Neuron (in vitro differentiated cells): ENCODE results near the gene TLCD2.

Experiments used
- H2AFZ ChIP-seq: one replicate; pipeline ENCODE4 v1.6.1; 2013; ENCODE audit warnings: low read depth, mild to moderate bottlenecking, inconsistent platforms, low read length, moderate library complexity
- H3K27me3 ChIP-seq: one replicate; pipeline ENCODE4 v1.6.1; 2013; ENCODE audit warnings: low read length; ENCODE audit not compliant: insufficient read depth
- H3K36me3 ChIP-seq: one replicate; pipeline ENCODE4 v1.6.1; 2013; ENCODE audit warnings: low read length; ENCODE audit not compliant: insufficient read depth
- H3K4me1 ChIP-seq: one replicate; pipeline ENCODE4 v1.6.1; 2013; ENCODE audit warnings: low read length; ENCODE audit not compliant: insufficient read depth
- H3K4me3 ChIP-seq: 2 replicates; pipeline ENCODE4 v1.5.1; 2013; ENCODE audit warnings: mild to moderate bottlenecking, low read length, moderate library complexity
- H3K9me3 ChIP-seq: one replicate; pipeline ENCODE4 v1.6.1; 2013; ENCODE audit warnings: low read length

The TLCD2 gene, protein sequence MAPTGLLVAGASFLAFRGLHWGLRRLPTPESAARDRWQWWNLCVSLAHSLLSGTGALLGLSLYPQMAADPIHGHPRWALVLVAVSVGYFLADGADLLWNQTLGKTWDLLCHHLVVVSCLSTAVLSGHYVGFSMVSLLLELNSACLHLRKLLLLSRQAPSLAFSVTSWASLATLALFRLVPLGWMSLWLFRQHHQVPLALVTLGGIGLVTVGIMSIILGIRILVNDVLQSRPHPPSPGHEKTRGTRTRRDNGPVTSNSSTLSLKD

GRCh38 chr17:1709971-1710806, at the start of gene TLCD2:
TSS of gene TLCD2 (minus strand) at chr17:1710377. CDS start at chr17:1710242, 135 bp downstream.
- H3K4me3 ChIP-seq: peak within 1 kb of the TSS; percentile 37
- peaks cover 16% of the 10 kb centered on the region for H3K4me1 ChIP-seq
- H3K9me3 ChIP-seq: no peaks in the 10 kb centered on the region
- H3K27me3 ChIP-seq: no peaks in the 10 kb centered on the region
- peak within 1 kb of the TSS; percentile 70 for H2AFZ ChIP-seq
- no peaks in the 10 kb centered on the region for H3K36me3 ChIP-seq

DNA sequence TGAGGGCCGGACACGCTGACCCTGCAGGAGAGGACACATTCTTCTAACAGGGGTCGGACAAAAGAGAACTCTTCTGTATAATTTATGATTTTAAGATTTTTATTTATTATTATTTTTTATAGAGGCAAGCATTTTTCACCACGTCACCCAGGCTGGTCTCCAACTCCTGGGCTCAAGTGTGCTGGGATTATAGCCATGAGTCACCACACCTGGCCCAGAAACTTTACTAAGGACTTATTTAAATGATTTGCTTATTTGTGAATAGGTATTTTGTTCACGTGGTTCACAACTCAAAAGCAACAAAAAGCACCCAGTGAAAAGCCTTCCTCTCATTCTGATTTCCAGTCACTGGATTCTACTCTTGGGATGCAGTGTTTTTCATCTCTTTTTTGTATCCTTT, 49.4 kb upstream of the TLCD2 start:
- Histone ChIP-seq H3K4me1 (peaks cover 28% of the 10 kb centered on the region), H2AFZ (no peak overlapping the region), H3K27me3 (no peaks in the 10 kb centered on the region), H3K9me3 (no peaks in the 10 kb centered on the region), H3K4me3 (no peak overlapping the region), H3K36me3 (no peaks in the 10 kb centered on the region)

- H3K27me3 ChIP-seq: no peaks in the 10 kb centered on the region
- H3K4me1 ChIP-seq: peaks cover 24% of the 10 kb centered on the region
- no peaks in the 10 kb centered on the region for H3K9me3 ChIP-seq
- no peaks in the 10 kb centered on the region for H3K36me3 ChIP-seq
- no peak overlapping the region for H3K4me3 ChIP-seq
- no peak overlapping the region for H2AFZ ChIP-seq
These were observed 48.6 kb upstream of the TLCD2 start for GRCh38 chr17:1758807-1759206.

DNA sequence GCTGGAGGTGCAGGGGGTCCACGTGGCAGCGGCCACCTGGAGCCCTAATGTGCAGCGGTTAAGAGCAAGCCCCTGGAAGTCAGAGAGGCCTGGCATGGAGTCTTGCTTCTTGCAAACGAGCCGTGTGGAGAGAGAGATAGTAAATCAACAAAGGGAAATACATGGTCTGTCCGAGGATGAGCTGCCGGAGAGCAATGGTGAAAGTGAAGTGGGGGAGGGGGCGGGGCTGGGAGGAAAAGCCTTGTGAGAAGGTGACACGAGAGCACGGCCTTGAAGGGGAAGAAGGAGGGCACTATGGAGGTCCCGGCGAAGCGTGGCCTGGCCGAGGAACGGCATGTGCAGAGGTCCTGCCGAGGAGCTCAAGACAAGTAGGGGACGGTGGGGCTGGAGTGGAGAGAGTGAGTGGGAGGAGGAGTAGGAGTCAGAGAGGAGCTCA, 45.7 kb upstream of the TLCD2 start:
- Histone ChIP-seq H2AFZ (no peak overlapping the region), H3K36me3 (no peaks in the 10 kb centered on the region)

DNA sequence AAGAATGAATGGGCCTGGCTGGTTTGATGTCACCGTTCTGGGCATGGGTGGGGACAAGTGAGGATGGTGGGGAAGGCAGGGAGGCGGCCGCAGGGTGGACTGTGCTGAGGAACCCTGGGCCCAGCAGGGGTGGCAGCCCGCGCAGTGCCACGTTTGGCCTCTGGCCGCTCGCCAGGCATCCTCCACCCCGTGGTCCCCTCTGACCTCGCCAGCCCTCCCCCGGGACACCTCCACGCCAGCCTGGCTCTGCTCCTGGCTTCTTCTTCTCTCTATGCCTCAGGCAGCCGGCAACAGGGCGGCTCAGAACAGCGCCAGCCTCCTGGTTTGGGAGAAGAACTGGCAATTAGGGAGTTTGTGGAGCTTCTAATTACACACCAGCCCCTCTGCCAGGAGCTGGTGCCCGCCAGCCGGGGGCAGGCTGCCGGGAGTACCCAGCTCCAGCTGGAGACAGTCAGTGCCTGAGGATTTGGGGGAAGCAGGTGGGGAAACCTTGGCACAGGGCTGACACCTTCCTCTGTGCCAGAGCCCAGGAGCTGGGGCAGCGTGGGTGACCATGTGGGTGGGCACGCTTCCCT, 45.2 kb upstream of the TLCD2 start:
- Histone ChIP-seq H3K36me3 (no peaks in the 10 kb centered on the region), H3K4me3 (no peak overlapping the region), H2AFZ (no peak overlapping the region), H3K4me1 (peaks cover 3% of the 10 kb centered on the region), H3K9me3 (no peaks in the 10 kb centered on the region), H3K27me3 (peaks cover 2% of the 10 kb centered on the region)

More for the DNA sequence above, 45.7 kb upstream of the TLCD2 start:
- Histone ChIP-seq H3K4me1 (peaks cover 3% of the 10 kb centered on the region), H3K4me3 (no peak overlapping the region), H3K27me3 (no peaks in the 10 kb centered on the region), H3K9me3 (no peaks in the 10 kb centered on the region)

GRCh38 chr17:1754430-1755112, 44.4 kb upstream of the TLCD2 start:
- Histone ChIP-seq H3K4me1 (peaks cover 3% of the 10 kb centered on the region), H3K4me3 (no peak overlapping the region), H2AFZ (no peak overlapping the region), H3K36me3 (no peaks in the 10 kb centered on the region), H3K9me3 (no peaks in the 10 kb centered on the region), H3K27me3 (peaks cover 2% of the 10 kb centered on the region)

DNA sequence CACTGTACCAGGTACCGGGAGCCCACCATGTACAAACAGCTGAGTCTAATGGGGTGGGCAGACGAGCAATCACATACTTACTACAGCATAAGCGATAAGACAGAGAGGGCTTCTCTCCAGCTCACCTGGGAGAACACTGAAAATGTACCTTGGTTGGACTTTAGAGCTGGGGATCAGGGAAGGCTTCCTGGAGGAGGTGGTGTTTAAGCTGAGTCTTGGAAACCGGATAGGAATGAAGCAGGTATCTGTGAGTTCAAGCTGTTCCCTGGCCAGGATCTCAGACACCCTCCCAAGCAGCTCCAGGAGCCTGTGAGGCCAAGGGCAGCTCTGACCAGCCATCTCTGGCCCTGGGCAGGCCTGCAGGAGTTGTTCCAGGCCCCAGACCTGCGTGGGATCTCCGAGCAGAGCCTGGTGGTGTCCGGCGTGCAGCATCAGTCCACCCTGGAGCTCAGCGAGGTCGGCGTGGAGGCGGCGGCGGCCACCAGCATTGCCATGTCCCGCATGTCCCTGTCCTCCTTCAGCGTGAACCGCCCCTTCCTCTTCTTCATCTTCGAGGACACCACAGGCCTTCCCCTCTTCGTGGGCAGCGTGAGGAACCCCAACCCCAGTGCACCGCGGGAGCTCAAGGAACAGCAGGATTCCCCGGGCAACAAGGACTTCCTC, 43.7 kb upstream of the TLCD2 start:
- Histone ChIP-seq H3K9me3 (no peaks in the 10 kb centered on the region), H3K4me1 (peaks cover 3% of the 10 kb centered on the region), H3K36me3 (no peaks in the 10 kb centered on the region), H3K27me3 (peaks cover 2% of the 10 kb centered on the region), H2AFZ (no peak overlapping the region), H3K4me3 (no peak overlapping the region)

- no peaks in the 10 kb centered on the region for H3K36me3 ChIP-seq
- H3K9me3 ChIP-seq: peaks cover 3% of the 10 kb centered on the region
- H3K4me1 ChIP-seq: peaks cover 3% of the 10 kb centered on the region
- peaks cover 2% of the 10 kb centered on the region for H3K27me3 ChIP-seq
- H2AFZ ChIP-seq: no peak overlapping the region
- no peak overlapping the region for H3K4me3 ChIP-seq
These were observed 42.5 kb upstream of the TLCD2 start for GRCh38 chr17:1752425-1753262.

- peaks cover 3% of the 10 kb centered on the region for H3K4me1 ChIP-seq
These were observed 40.5 kb upstream of the TLCD2 start for GRCh38 chr17:1750628-1751027.

GRCh38 chr17:1746975-1747543, 36.9 kb upstream of the TLCD2 start:
- H3K9me3 ChIP-seq: peaks cover 3% of the 10 kb centered on the region
- H2AFZ ChIP-seq: no peak overlapping the region
- H3K27me3 ChIP-seq: peaks cover 2% of the 10 kb centered on the region
- H3K4me3 ChIP-seq: no peak overlapping the region
- H3K36me3 ChIP-seq: no peaks in the 10 kb centered on the region
- no peaks in the 10 kb centered on the region for H3K4me1 ChIP-seq

More at GRCh38 chr17:1750628-1751027, 40.5 kb upstream of the TLCD2 start:
- H3K4me3 ChIP-seq: no peak overlapping the region
- H2AFZ ChIP-seq: no peak overlapping the region
- no peaks in the 10 kb centered on the region for H3K36me3 ChIP-seq
- H3K27me3 ChIP-seq: peaks cover 2% of the 10 kb centered on the region
- peaks cover 3% of the 10 kb centered on the region for H3K9me3 ChIP-seq

- H3K9me3 ChIP-seq: peaks cover 3% of the 10 kb centered on the region
- no peaks in the 10 kb centered on the region for H3K36me3 ChIP-seq
- no peaks in the 10 kb centered on the region for H3K4me1 ChIP-seq
- H3K4me3 ChIP-seq: no peak overlapping the region
- no peaks in the 10 kb centered on the region for H3K27me3 ChIP-seq
- H2AFZ ChIP-seq: no peak overlapping the region
These were observed 35.4 kb upstream of the TLCD2 start for GRCh38 chr17:1745513-1746020.
